Progenitor cell of endocrine pancreas (in vitro differentiated cells): ENCODE results near the gene ZNF416. TPM values are rescaled to one million over a fixed set of nuclear protein-coding genes. Genes with fewer than 3 reads are reported as not detected.

Experiments
- DNase-seq: peaks from one replicate; pipeline ENCODE4 v3.0.0; 2021; ENCODE audit warnings: low spot score; ENCODE audit not compliant: unreplicated experiment
- H3K27ac Mint-ChIP-seq: 2 replicates; pipeline ENCODE4 v1.8.0; 2021; ENCODE audit warnings: mild to moderate bottlenecking, moderate library complexity, mixed read lengths
- H3K27me3 Mint-ChIP-seq: 2 replicates; pipeline ENCODE4 v1.8.0; 2021; ENCODE audit warnings: mixed read lengths
- H3K36me3 Mint-ChIP-seq: 2 replicates; pipeline ENCODE4 v1.8.0; 2022; ENCODE audit warnings: mixed read lengths; ENCODE audit not compliant: insufficient read depth
- H3K4me1 Mint-ChIP-seq: 2 replicates; pipeline ENCODE4 v1.8.0; 2021; ENCODE audit warnings: low read depth, mixed read lengths
- H3K4me3 Mint-ChIP-seq: 2 replicates; pipeline ENCODE4 v1.8.0; 2021; ENCODE audit warnings: low read depth, mild to moderate bottlenecking, moderate library complexity, mixed read lengths
- H3K9me3 Mint-ChIP-seq: 2 replicates; pipeline ENCODE4 v1.8.0; 2021; ENCODE audit warnings: low read depth, mixed read lengths
- CTCF ChIP-seq: fragments of 200-600 bp; sonication (generic); IDR thresholded peaks from one replicate; pipeline ENCODE4 v1.5.0; 2021; ENCODE audit warnings: antibody characterized with exemption, mild to moderate bottlenecking; ENCODE audit not compliant: unreplicated experiment
- long read RNA-seq: library from polyadenylated mRNA; unstranded; transcript quantifications from one replicate; pipeline ENCODE4 v2.0.0, GENCODE V29; 2020
- total RNA-seq: library from RNA; stranded (reverse); gene quantifications from 2 replicates; pipeline ENCODE4 v1.2.1, GENCODE V29; 2021

ZNF416 gene
- total RNA-seq, result 7.2 and 8.6 TPM in 2 replicates
- long read RNA-seq, transcript ZNF416-201 (4 exons, 2,561 nt), result major isoform, 43 of 50 reads
- long read RNA-seq, partial matches to known transcripts, result 1 of 50 reads
- long read RNA-seq, other reads (novel, unspliced or antisense), result 6 of 50 reads

- peaks cover 54% of the 10 kb centered on the region for H3K9me3 Mint-ChIP-seq
- TF ChIP-seq CTCF, result peak; percentile 29
These were observed at the start of gene ZNF416 for GRCh38 chr19:57578487-57579205. Gene ZNF416, minus strand, starts transcription at chr19:57578911. Its CDS starts 207 bp downstream, at chr19:57578704.

GRCh38 chr19:57623091-57623490, 44.4 kb upstream of the ZNF416 start:
- no peak for TF ChIP-seq CTCF
- peaks cover 82% of the 10 kb centered on the region for H3K36me3 Mint-ChIP-seq
- no peak for DNase-seq
- H3K27ac Mint-ChIP-seq, result peak overlapping the region; percentile 33
- no peaks in the 10 kb centered on the region for H3K4me1 Mint-ChIP-seq
- no peak overlapping the region for H3K4me3 Mint-ChIP-seq
- H3K27me3 Mint-ChIP-seq, result no peaks in the 10 kb centered on the region
- H3K9me3 Mint-ChIP-seq, result peaks cover 59% of the 10 kb centered on the region

More at GRCh38 chr19:57578487-57579205, at the start of gene ZNF416:
- peak; percentile 88 for DNase-seq
- peaks cover 8% of the 10 kb centered on the region for H3K4me1 Mint-ChIP-seq
- H3K27ac Mint-ChIP-seq, result peak within 1 kb of the TSS; percentile 59
- H3K4me3 Mint-ChIP-seq, result peak within 1 kb of the TSS; percentile 82
- peaks cover 4% of the 10 kb centered on the region for H3K27me3 Mint-ChIP-seq
- peaks cover 50% of the 10 kb centered on the region for H3K36me3 Mint-ChIP-seq

- no peak for TF ChIP-seq CTCF
- no peaks in the 10 kb centered on the region for H3K27me3 Mint-ChIP-seq
- no peak overlapping the region for H3K4me3 Mint-ChIP-seq
- H3K27ac Mint-ChIP-seq, result peak overlapping the region; percentile 88
- peaks cover 96% of the 10 kb centered on the region for H3K36me3 Mint-ChIP-seq
- no peak for DNase-seq
- no peaks in the 10 kb centered on the region for H3K4me1 Mint-ChIP-seq
- H3K9me3 Mint-ChIP-seq, result peaks cover 70% of the 10 kb centered on the region
These were observed 42.1 kb upstream of the ZNF416 start for GRCh38 chr19:57620673-57621348.

GRCh38 chr19:57615346-57615745, 36.6 kb upstream of the ZNF416 start:
- Mint-ChIP-seq H3K27me3 (no peaks in the 10 kb centered on the region), H3K36me3 (peaks cover 63% of the 10 kb centered on the region), H3K4me3 (peak overlapping the region; percentile 95), H3K27ac (peak overlapping the region; percentile 98), H3K9me3 (peaks cover 51% of the 10 kb centered on the region), H3K4me1 (peaks cover 7% of the 10 kb centered on the region)
- DNase-seq, result no peak
- no peak for TF ChIP-seq CTCF

- Mint-ChIP-seq H3K36me3 (peaks cover 51% of the 10 kb centered on the region), H3K4me1 (peaks cover 7% of the 10 kb centered on the region), H3K9me3 (peaks cover 39% of the 10 kb centered on the region)
These were observed 35.4 kb upstream of the ZNF416 start, which contains the start of gene ZNF134 for GRCh38 chr19:57613941-57614743. Gene ZNF134, plus strand, starts transcription at chr19:57614242. Its CDS starts 5,227 bp downstream, at chr19:57619469.

More at GRCh38 chr19:57613941-57614743, 35.4 kb upstream of the ZNF416 start, which contains the start of gene ZNF134:
- H3K27ac Mint-ChIP-seq, result peak within 1 kb of the TSS; percentile 98
- peak; percentile 75 for DNase-seq
- H3K27me3 Mint-ChIP-seq, result no peaks in the 10 kb centered on the region
- peak; percentile 8 for TF ChIP-seq CTCF
- peak within 1 kb of the TSS; percentile 95 for H3K4me3 Mint-ChIP-seq
